HepG2 (cell line): ENCODE results near the gene WDR43. TPM values are rescaled to one million over a fixed set of nuclear protein-coding genes. Genes with fewer than 3 reads are reported as not detected.

Experiments
- BCL6 ChIP-seq: IDR thresholded peaks from 2 replicates; pipeline ENCODE4 v1.6.1; 2016; ENCODE audit warnings: missing genetic modification reagents, missing compliant biosample characterization
- FOSL1 ChIP-seq: sonication (generic); formaldehyde crosslinking; IDR thresholded peaks from 2 replicates; pipeline ENCODE4 v1.9.0; 2021; ENCODE audit warnings: missing genetic modification reagents, borderline replicate concordance
- GATAD1 ChIP-seq: IDR thresholded peaks from 2 replicates; pipeline ENCODE4 v1.6.1; 2016; ENCODE audit warnings: missing genetic modification reagents, missing compliant biosample characterization
- HNRNPK ChIP-seq: fragments of 200-400 bp; formaldehyde crosslinking; IDR thresholded peaks from 2 replicates; pipeline ENCODE4 v1.6.1; 2018; ENCODE audit warnings: low read length, low read depth, moderate library complexity, mild to moderate bottlenecking; ENCODE audit not compliant: poor library complexity, severe bottlenecking
- KAT8 ChIP-seq: IDR thresholded peaks from 2 replicates; pipeline ENCODE4 v1.6.1; 2016; ENCODE audit warnings: missing genetic modification reagents, missing compliant biosample characterization
- MAF1 ChIP-seq: sonication (generic); formaldehyde crosslinking; IDR thresholded peaks from 2 replicates; pipeline ENCODE4 v1.5.0; 2020; ENCODE audit warnings: missing genetic modification reagents, borderline replicate concordance
- PAWR ChIP-seq: sonication (generic); formaldehyde crosslinking; IDR thresholded peaks from 2 replicates; pipeline ENCODE4 v1.4.0; 2020; ENCODE audit warnings: missing genetic modification reagents, mild to moderate bottlenecking, borderline replicate concordance
- PCBP1 ChIP-seq: fragments of 200-400 bp; formaldehyde crosslinking; IDR thresholded peaks from 2 replicates; pipeline ENCODE4 v1.6.1; 2017; ENCODE audit warnings: mild to moderate bottlenecking, low read depth, low read length, borderline replicate concordance
- PPARG ChIP-seq: conservative IDR thresholded peaks from 2 replicates; pipeline ENCODE4 v1.6.1; 2016; ENCODE audit warnings: missing biosample characterization, missing genetic modification reagents
- REPIN1 ChIP-seq: sonication (generic); formaldehyde crosslinking; IDR thresholded peaks from 2 replicates; pipeline ENCODE4 v1.8.0; 2022; ENCODE audit warnings: missing genetic modification reagents, low read depth, mild to moderate bottlenecking, borderline replicate concordance
- SIN3B ChIP-seq: fragments of 150-350 bp; IDR thresholded peaks from 2 replicates; pipeline ENCODE4 v1.6.1; 2014; ENCODE audit warnings: low read length
- STAG1 ChIP-seq: sonication (generic); formaldehyde crosslinking; IDR thresholded peaks from 2 replicates; pipeline ENCODE4 v1.4.0; 2020; ENCODE audit warnings: missing genetic modification reagents
- ZBTB38 ChIP-seq: sonication (generic); formaldehyde crosslinking; IDR thresholded peaks from 2 replicates; pipeline ENCODE4 v1.5.1; 2020; ENCODE audit warnings: mild to moderate bottlenecking, missing genetic modification reagents
- ZBTB7B ChIP-seq: sonication (generic); formaldehyde crosslinking; IDR thresholded peaks from 2 replicates; pipeline ENCODE4 v1.4.0; 2020; ENCODE audit warnings: missing genetic modification reagents
- ZNF44 ChIP-seq: sonication (generic); formaldehyde crosslinking; IDR thresholded peaks from 2 replicates; pipeline ENCODE4 v1.5.1; 2020; ENCODE audit warnings: mild to moderate bottlenecking, missing genetic modification reagents
- ZNF619 ChIP-seq: sonication (generic); formaldehyde crosslinking; IDR thresholded peaks from 2 replicates; pipeline ENCODE4 v1.4.0; 2020; ENCODE audit warnings: mild to moderate bottlenecking, missing genetic modification reagents
- ZNF790 ChIP-seq: sonication (generic); formaldehyde crosslinking; IDR thresholded peaks from 2 replicates; pipeline ENCODE4 v1.8.0; 2022; ENCODE audit warnings: missing genetic modification reagents, mild to moderate bottlenecking, borderline replicate concordance
- ZZZ3 ChIP-seq: sonication (generic); formaldehyde crosslinking; IDR thresholded peaks from 2 replicates; pipeline ENCODE4 v1.4.0; 2020; ENCODE audit warnings: missing genetic modification reagents, mild to moderate bottlenecking, borderline replicate concordance
- polyA plus RNA-seq, 8 experiments: library from polyadenylated mRNA; depleted of rRNA in 3 of 8; stranded (reverse) in 7 of 8; unstranded in 1 of 8; fragments of >200 nt; fragmentation: Illumina TruSeq in 4 of 8; extraction: Trizol in 4 of 8; gene quantifications; 2 replicates each; pipeline versions ENCODE4 v1.2.1 to v1.2.3, GENCODE V29; 2011 to 2016; ENCODE audit warnings: low read depth in 4 of 8, missing spikeins in 1 of 8, mixed read lengths in 1 of 8; ENCODE audit not compliant: insufficient read depth in 1 of 8
- total RNA-seq, 5 experiments: library from RNA; depleted of rRNA; stranded (reverse); fragments of >200 nt; fragmentation: Illumina TruSeq; extraction: Trizol; gene quantifications; 2 replicates each; pipeline ENCODE4 v1.2.3, GENCODE V29; 2016; ENCODE audit warnings: low read depth in 1 of 5
- TF ChIP-seq, protein P1 (sequence below): sonication (generic); formaldehyde crosslinking; IDR thresholded peaks from 2 replicates; pipeline ENCODE4 v1.8.1; 2023; ENCODE audit warnings: mild to moderate bottlenecking, missing genetic modification reagents, borderline replicate concordance
- TF ChIP-seq, protein P2 (sequence below): sonication (generic); formaldehyde crosslinking; IDR thresholded peaks from 2 replicates; pipeline ENCODE4 v1.5.0; 2020; ENCODE audit warnings: missing genetic modification reagents
- TF ChIP-seq, protein P3 (sequence below): sonication (generic); formaldehyde crosslinking; IDR thresholded peaks from 2 replicates; pipeline ENCODE4 v1.4.0; 2020; ENCODE audit warnings: mild to moderate bottlenecking, missing genetic modification reagents
- TF ChIP-seq, protein P4 (sequence below): sonication (generic); formaldehyde crosslinking; IDR thresholded peaks from 2 replicates; pipeline ENCODE4 v1.4.0; 2020; ENCODE audit warnings: missing genetic modification reagents
- TF ChIP-seq, protein P5 (sequence below): sonication (generic); formaldehyde crosslinking; IDR thresholded peaks from 2 replicates; pipeline ENCODE4 v1.8.0; 2022; ENCODE audit warnings: mild to moderate bottlenecking, missing genetic modification reagents, borderline replicate concordance
- TF ChIP-seq, protein P6 (sequence below): sonication (generic); formaldehyde crosslinking; IDR thresholded peaks from 2 replicates; pipeline ENCODE4 v1.9.0; 2022; ENCODE audit warnings: low read depth, missing genetic modification reagents

WDR43 gene
- total and polyA plus RNA-seq, 2 of the 13 experiments (the other 11 are each of a cell fraction or from before 2014, with no cell fraction given) = 121 to 167 TPM

DNA sequence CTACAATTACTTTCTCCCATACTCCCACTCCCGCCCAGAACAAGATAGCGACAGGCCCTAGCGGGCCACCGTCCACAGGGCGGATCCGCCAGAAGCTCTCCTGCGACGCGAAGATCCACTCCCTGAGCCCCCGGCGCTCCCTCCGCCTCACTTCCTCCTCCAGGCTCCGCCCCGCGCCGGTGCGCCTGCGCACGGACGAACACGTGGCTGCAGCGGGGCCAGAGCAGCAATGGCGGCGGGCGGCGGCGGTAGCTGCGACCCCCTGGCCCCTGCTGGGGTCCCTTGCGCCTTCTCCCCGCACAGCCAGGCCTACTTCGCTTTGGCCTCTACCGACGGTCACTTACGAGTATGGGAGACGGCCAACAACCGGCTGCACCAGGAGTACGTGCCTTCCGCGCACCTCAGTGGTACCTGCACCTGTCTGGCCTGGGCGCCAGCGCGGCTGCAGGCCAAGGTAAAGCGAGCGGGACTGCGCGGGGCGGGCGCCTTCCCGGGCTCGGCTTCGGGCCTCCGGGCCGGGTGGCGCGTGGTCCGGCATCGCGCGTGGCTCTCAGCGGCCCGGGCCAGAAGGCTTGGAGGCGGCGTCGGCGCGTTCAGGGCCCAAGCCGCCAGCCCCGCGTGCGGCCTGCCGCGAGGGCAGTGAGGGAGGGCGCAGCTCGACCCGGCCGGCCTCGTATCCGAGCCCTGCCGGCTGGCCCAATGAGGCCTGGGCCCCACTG, at the start of gene WDR43 (continued):
- TF ChIP-seq, protein P1, sequence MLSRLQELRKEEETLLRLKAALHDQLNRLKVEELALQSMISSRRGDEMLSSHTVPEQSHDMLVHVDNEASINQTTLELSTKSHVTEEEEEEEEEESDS = peak; percentile 78; the same call in 1 of the 2 replicates
- TF ChIP-seq ZNF44 = peak; percentile 90
- no peak; the same call in 1 of the 2 replicates for TF ChIP-seq ZBTB7B (CRISPR knock-in tag)
- TF ChIP-seq, protein P2, sequence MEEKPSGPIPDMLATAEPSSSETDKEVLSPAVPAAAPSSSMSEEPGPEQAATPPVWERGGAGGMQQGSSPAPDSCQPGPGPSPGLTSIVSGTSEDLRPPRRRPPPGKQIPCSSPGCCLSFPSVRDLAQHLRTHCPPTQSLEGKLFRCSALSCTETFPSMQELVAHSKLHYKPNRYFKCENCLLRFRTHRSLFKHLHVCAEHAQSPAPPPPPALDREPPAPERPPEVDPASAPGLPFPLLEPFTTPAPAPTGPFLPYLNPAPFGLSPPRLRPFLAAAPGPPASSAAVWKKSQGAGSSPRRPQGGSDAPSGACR (CRISPR knock-in tag) = peak; percentile 70
- TF ChIP-seq SIN3B = no peak; the same call in 1 of the 2 replicates
- TF ChIP-seq PPARG = peak; percentile 70; the same call in 1 of the 2 replicates
- TF ChIP-seq PAWR = no peak
- no peak for TF ChIP-seq FOSL1 (CRISPR knock-in tag)
- peak; percentile 96 for TF ChIP-seq GATAD1 (CRISPR knock-in tag)
- TF ChIP-seq KAT8 (CRISPR knock-in tag) = peak; percentile 97
- peak; percentile 92 for TF ChIP-seq ZNF790 (CRISPR knock-in tag)
- peak; percentile 73; the same call in 1 of the 2 replicates for TF ChIP-seq ZBTB38 (CRISPR knock-in tag)
- TF ChIP-seq, protein P3, sequence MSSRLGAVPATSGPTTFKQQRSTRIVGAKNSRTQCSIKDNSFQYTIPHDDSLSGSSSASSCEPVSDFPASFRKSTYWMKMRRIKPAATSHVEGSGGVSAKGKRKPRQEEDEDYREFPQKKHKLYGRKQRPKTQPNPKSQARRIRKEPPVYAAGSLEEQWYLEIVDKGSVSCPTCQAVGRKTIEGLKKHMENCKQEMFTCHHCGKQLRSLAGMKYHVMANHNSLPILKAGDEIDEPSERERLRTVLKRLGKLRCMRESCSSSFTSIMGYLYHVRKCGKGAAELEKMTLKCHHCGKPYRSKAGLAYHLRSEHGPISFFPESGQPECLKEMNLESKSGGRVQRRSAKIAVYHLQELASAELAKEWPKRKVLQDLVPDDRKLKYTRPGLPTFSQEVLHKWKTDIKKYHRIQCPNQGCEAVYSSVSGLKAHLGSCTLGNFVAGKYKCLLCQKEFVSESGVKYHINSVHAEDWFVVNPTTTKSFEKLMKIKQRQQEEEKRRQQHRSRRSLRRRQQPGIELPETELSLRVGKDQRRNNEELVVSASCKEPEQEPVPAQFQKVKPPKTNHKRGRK = no peak
- TF ChIP-seq, protein P4, sequence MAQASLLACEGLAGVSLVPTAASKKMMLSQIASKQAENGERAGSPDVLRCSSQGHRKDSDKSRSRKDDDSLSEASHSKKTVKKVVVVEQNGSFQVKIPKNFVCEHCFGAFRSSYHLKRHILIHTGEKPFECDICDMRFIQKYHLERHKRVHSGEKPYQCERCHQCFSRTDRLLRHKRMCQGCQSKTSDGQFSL (CRISPR knock-in tag) = peak; percentile 77; the same call in 1 of the 2 replicates
- no peak for TF ChIP-seq STAG1 (CRISPR knock-in tag)
- TF ChIP-seq BCL6 (CRISPR knock-in tag) = peak; percentile 77
- peak; percentile 71; the same call in 1 of the 2 replicates for TF ChIP-seq PCBP1
- TF ChIP-seq HNRNPK = no peak
- TF ChIP-seq, protein P5, sequence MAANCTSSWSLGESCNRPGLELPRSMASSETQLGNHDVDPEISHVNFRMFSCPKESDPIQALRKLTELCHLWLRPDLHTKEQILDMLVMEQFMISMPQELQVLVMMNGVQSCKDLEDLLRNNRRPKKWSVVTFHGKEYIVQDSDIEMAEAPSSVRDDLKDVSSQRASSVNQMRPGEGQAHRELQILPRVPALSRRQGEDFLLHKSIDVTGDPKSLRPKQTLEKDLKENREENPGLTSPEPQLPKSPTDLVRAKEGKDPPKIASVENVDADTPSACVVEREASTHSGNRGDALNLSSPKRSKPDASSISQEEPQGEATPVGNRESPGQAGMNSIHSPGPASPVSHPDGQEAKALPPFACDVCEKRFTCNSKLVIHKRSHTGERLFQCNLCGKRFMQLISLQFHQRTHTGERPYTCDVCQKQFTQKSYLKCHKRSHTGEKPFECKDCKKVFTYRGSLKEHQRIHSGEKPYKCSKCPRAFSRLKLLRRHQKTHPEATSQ = peak; percentile 92; the same call in 1 of the 2 replicates
- peak; percentile 90 for TF ChIP-seq ZZZ3 (CRISPR knock-in tag)
- TF ChIP-seq ZNF619 = peak; percentile 79; the same call in 1 of the 2 replicates
- peak; percentile 97 for TF ChIP-seq REPIN1 (CRISPR knock-in tag)
- TF ChIP-seq, protein P6, sequence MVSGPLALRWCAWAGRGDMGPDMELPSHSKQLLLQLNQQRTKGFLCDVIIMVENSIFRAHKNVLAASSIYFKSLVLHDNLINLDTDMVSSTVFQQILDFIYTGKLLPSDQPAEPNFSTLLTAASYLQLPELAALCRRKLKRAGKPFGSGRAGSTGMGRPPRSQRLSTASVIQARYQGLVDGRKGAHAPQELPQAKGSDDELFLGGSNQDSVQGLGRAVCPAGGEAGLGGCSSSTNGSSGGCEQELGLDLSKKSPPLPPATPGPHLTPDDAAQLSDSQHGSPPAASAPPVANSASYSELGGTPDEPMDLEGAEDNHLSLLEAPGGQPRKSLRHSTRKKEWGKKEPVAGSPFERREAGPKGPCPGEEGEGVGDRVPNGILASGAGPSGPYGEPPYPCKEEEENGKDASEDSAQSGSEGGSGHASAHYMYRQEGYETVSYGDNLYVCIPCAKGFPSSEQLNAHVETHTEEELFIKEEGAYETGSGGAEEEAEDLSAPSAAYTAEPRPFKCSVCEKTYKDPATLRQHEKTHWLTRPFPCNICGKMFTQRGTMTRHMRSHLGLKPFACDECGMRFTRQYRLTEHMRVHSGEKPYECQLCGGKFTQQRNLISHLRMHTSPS = no peak; the same call in 1 of the 2 replicates
- TF ChIP-seq MAF1 = no peak; the same call in 1 of the 2 replicates
